SK-N-SH (cell line): ENCODE measurements around the gene FAIM2.

ENCODE experiments used
- CTCF ChIP-seq: fragments of 200-600 bp; sonication (generic); IDR thresholded peaks from 2 replicates; pipeline ENCODE4 v1.6.1; 2017; ENCODE audit warnings: antibody characterized with exemption, mild to moderate bottlenecking, moderate library complexity
- ELF1 ChIP-seq: IDR thresholded peaks from 2 replicates; pipeline ENCODE4 v1.4.0; 2012
- POLR2AphosphoS5 ChIP-seq: IDR thresholded peaks from 2 replicates; pipeline ENCODE4 v1.6.1; 2012; ENCODE audit warnings: low read depth, low read length
- REST ChIP-seq: IDR thresholded peaks from 2 replicates; pipeline ENCODE4 v1.6.1; 2012; ENCODE audit warnings: mild to moderate bottlenecking, low read depth, low read length, moderate library complexity

- TF ChIP-seq CTCF (no peak), POLR2AphosphoS5 (no peak), REST (no peak), ELF1 (no peak)
Measured at GRCh38 chr12:49890096-49890461, 13.6 kb downstream of the FAIM2 start.
